H9 (cell line): Measurements from ENCODE around the gene FERMT2. TPM values are rescaled to one million over a fixed set of nuclear protein-coding genes. Genes with fewer than 3 reads are reported as not detected.

Source experiments
- DNase-seq: peaks from one replicate; pipeline ENCODE4 v3.0.0-alpha.2; 2017
- H2AFZ ChIP-seq: one replicate; pipeline ENCODE4 v1.6.1; 2013; ENCODE audit warnings: mild to moderate bottlenecking, low read length, control low read depth, moderate library complexity
- H2AK5ac ChIP-seq: 2 replicates; pipeline ENCODE4 v1.6.1; 2013; ENCODE audit warnings: low read length, control low read depth, mixed read lengths; ENCODE audit not compliant: insufficient read length
- H2BK120ac ChIP-seq: one replicate; pipeline ENCODE4 v1.6.1; 2013; ENCODE audit warnings: low read depth, mild to moderate bottlenecking, low read length, control low read depth, inconsistent platforms; ENCODE audit not compliant: poor library complexity, severe bottlenecking
- H2BK12ac ChIP-seq: 2 replicates; pipeline ENCODE4 v1.6.1; 2013; ENCODE audit warnings: low read length, control low read depth, mixed read lengths, low read depth; ENCODE audit not compliant: insufficient read length
- H2BK15ac ChIP-seq: 2 replicates; pipeline ENCODE4 v1.6.1; 2013; ENCODE audit warnings: low read depth, low read length, control low read depth
- H2BK20ac ChIP-seq: one replicate; pipeline ENCODE4 v1.6.1; 2013; ENCODE audit warnings: low read depth, mild to moderate bottlenecking, low read length, control low read depth, inconsistent platforms; ENCODE audit not compliant: poor library complexity, severe bottlenecking
- H2BK5ac ChIP-seq: 2 replicates; pipeline ENCODE4 v1.6.1; 2013; ENCODE audit warnings: low read length, control low read depth, mixed read lengths; ENCODE audit not compliant: insufficient read length
- H3K14ac ChIP-seq: 2 replicates; pipeline ENCODE4 v1.6.1; 2013; ENCODE audit warnings: low read length, control low read depth; ENCODE audit not compliant: insufficient read depth
- H3K18ac ChIP-seq: 2 replicates; pipeline ENCODE4 v1.6.1; 2013; ENCODE audit warnings: low read depth, mild to moderate bottlenecking, mixed read lengths, low read length, control low read depth; ENCODE audit not compliant: insufficient read length
- H3K23ac ChIP-seq: 2 replicates; pipeline ENCODE4 v1.6.1; 2013; ENCODE audit warnings: low read length, control low read depth, mixed read lengths, low read depth; ENCODE audit not compliant: insufficient read length
- H3K23me2 ChIP-seq: 2 replicates; pipeline ENCODE4 v1.6.1; 2013; ENCODE audit warnings: low read depth, mild to moderate bottlenecking, mixed read lengths, low read length, control low read depth; ENCODE audit not compliant: insufficient read length, poor library complexity, severe bottlenecking
- H3K27ac ChIP-seq: 2 replicates; pipeline ENCODE4 v1.5.1; 2013; ENCODE audit warnings: low read length, control low read depth, mixed read lengths, low read depth; ENCODE audit not compliant: insufficient read length
- H3K27me3 ChIP-seq: 2 replicates; pipeline ENCODE4 v1.6.1; 2013; ENCODE audit warnings: low read length, control low read depth, inconsistent platforms; ENCODE audit not compliant: insufficient read depth
- H3K4ac ChIP-seq: 2 replicates; pipeline ENCODE4 v1.6.1; 2013; ENCODE audit warnings: low read depth, mild to moderate bottlenecking, control low read depth, inconsistent platforms, low read length, moderate library complexity
- H3K4me1 ChIP-seq: 2 replicates; pipeline ENCODE4 v1.6.1; 2013; ENCODE audit warnings: low read length, control low read depth, inconsistent platforms; ENCODE audit not compliant: insufficient read depth
- H3K4me2 ChIP-seq: 2 replicates; pipeline ENCODE4 v1.6.1; 2013; ENCODE audit warnings: low read length, control low read depth, mixed read lengths; ENCODE audit not compliant: insufficient read length, insufficient read depth
- H3K56ac ChIP-seq: 2 replicates; pipeline ENCODE4 v1.6.1; 2013; ENCODE audit warnings: low read depth, mild to moderate bottlenecking, mixed read lengths, low read length, control low read depth; ENCODE audit not compliant: insufficient read length
- H3K79me1 ChIP-seq: 2 replicates; pipeline ENCODE4 v1.6.1; 2013; ENCODE audit warnings: low read depth, mild to moderate bottlenecking, moderate library complexity, low read length, control low read depth, inconsistent platforms; ENCODE audit not compliant: insufficient read depth, poor library complexity, severe bottlenecking
- H3K79me2 ChIP-seq: 2 replicates; pipeline ENCODE4 v1.6.1; 2013; ENCODE audit warnings: low read length, control low read depth, inconsistent platforms; ENCODE audit not compliant: insufficient read depth
- H3K9ac ChIP-seq: 2 replicates; pipeline ENCODE4 v1.6.1; 2013; ENCODE audit warnings: low read length, control low read depth, mixed read lengths; ENCODE audit not compliant: insufficient read length; ENCODE audit errors: extremely low read depth
- H3K9me3 ChIP-seq: one replicate; pipeline ENCODE4 v1.6.1; 2013; ENCODE audit warnings: low read depth, low read length, inconsistent platforms; ENCODE audit not compliant: control insufficient read depth
- H3T11ph ChIP-seq: one replicate; pipeline ENCODE4 v1.6.1; 2013; ENCODE audit warnings: mild to moderate bottlenecking, low read length, control low read depth, inconsistent platforms
- H4K20me1 ChIP-seq: one replicate; pipeline ENCODE4 v1.6.1; 2013; ENCODE audit not compliant: control insufficient read depth, insufficient read length, insufficient read depth
- H4K5ac ChIP-seq: 2 replicates; pipeline ENCODE4 v1.6.1; 2013; ENCODE audit warnings: low read depth, mild to moderate bottlenecking, mixed read lengths, low read length, control low read depth; ENCODE audit not compliant: insufficient read length
- H4K8ac ChIP-seq: replicated peaks from 2 replicates; pipeline ENCODE4 v1.6.1; 2013; ENCODE audit warnings: low read length, control low read depth, mixed read lengths, low read depth; ENCODE audit not compliant: insufficient read length
- H4K91ac ChIP-seq: 2 replicates; pipeline ENCODE4 v1.6.1; 2013; ENCODE audit warnings: low read depth, mild to moderate bottlenecking, moderate library complexity, mixed read lengths, low read length, control low read depth; ENCODE audit not compliant: insufficient read length
- H3K27ac Mint-ChIP-seq, 3 experiments: 2 replicates in 2 of 3; 3 replicates in 1 of 3; pipeline ENCODE4 v1.8.0; 2020 to 2021; ENCODE audit warnings: mixed read lengths in 3 of 3, mild to moderate bottlenecking in 1 of 3, moderate library complexity in 1 of 3
- H3K27me3 Mint-ChIP-seq: 2 replicates; pipeline ENCODE4 v1.8.0; 2021; ENCODE audit warnings: low read depth, mild to moderate bottlenecking, moderate library complexity, mixed read lengths
- H3K36me3 Mint-ChIP-seq, 3 experiments: 2 replicates in 2 of 3; 3 replicates in 1 of 3; pipeline ENCODE4 v1.8.0; 2020 to 2021; ENCODE audit warnings: low read depth in 3 of 3, mixed read lengths in 3 of 3; ENCODE audit not compliant: insufficient read depth in 1 of 3
- H3K4me1 Mint-ChIP-seq, 2 experiments: 2 replicates each; pipeline ENCODE4 v1.8.0; 2020; ENCODE audit warnings: mixed read lengths in 2 of 2
- H3K4me3 Mint-ChIP-seq, 2 experiments: 2 replicates in 1 of 2; 3 replicates in 1 of 2; pipeline ENCODE4 v1.8.0; 2020 to 2021; ENCODE audit warnings: mild to moderate bottlenecking in 2 of 2, mixed read lengths in 2 of 2, moderate library complexity in 1 of 2
- H3K9me3 Mint-ChIP-seq, 2 experiments: 2 replicates in 1 of 2; 3 replicates in 1 of 2; pipeline ENCODE4 v1.8.0; 2020; ENCODE audit warnings: mild to moderate bottlenecking in 2 of 2, mixed read lengths in 2 of 2, moderate library complexity in 1 of 2
- WGBS: extraction: QIAGEN DNeasy Blood & Tissue Kit; methylation state at CpG from one replicate; pipeline ENCODE4 v1.1.7; 2013; ENCODE audit warnings: missing lambda C conversion rate, low lambda C conversion rate, mixed read lengths; ENCODE audit not compliant: insufficient read length; ENCODE audit errors: extremely low coverage; 5-methylcytosine and 5-hydroxymethylcytosine counted together
- total RNA-seq: library from RNA; stranded (reverse); gene quantifications from 2 replicates; pipeline ENCODE4 v1.2.1, GENCODE V29; 2021
- TF ChIP-seq, protein P1 (sequence below): fragments of 200-600 bp; sonication (generic); conservative IDR thresholded peaks from 3 replicates; pipeline ENCODE4 v1.8.0; 2021; ENCODE audit warnings: antibody characterized with exemption, mild to moderate bottlenecking

Gene FERMT2
- total RNA-seq, 1 experiment from 2014 or later = 128 TPM

DNA sequence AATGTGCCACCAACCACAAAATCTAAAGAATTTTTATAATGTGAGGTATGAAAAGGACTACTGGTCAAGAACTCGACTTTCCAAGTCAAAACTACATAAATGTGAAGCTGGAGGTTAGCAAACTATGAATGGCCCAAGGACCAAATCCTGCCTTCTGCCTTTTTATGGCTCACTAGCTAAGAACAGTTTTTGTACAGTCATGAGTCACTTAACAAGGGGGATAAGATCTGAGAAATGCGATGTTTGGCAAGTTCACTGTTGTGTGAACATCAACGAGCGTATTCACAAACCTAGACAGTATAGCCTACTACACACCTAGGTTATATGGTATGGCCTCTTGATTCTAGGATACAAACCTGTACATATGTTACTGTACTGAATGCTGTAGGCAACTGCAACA lies 28.2 kb downstream of the FERMT2 start:
- Histone ChIP-seq H3K9ac (no peak overlapping the region), H2BK12ac (no peak overlapping the region), H4K20me1 (no peaks in the 10 kb centered on the region), H3K23me2 (no peaks in the 10 kb centered on the region), H2BK15ac (no peak overlapping the region), H3K14ac (no peak overlapping the region), H3K18ac (no peak overlapping the region), H2BK5ac (no peak overlapping the region), H3K4me1 (peaks cover 7% of the 10 kb centered on the region; the same call in 1 of the 2 replicates), H4K91ac (no peak overlapping the region), H2BK120ac (no peak overlapping the region), H3K79me2 (peaks cover 17% of the 10 kb centered on the region; the same call in 1 of the 2 replicates), H2BK20ac (no peak overlapping the region), H4K8ac (no peak overlapping the region), H3K79me1 (peaks cover 2% of the 10 kb centered on the region), H3K56ac (no peak overlapping the region), H4K5ac (no peak overlapping the region), H3K27me3 (no peaks in the 10 kb centered on the region), H2AK5ac (no peak overlapping the region), H2AFZ (no peak overlapping the region), H3K4ac (no peak overlapping the region), H3K23ac (no peak overlapping the region), H3K4me2 (no peak overlapping the region), H3K27ac (no peak overlapping the region), H3T11ph (no peak overlapping the region), H3K9me3 (no peaks in the 10 kb centered on the region)
- Mint-ChIP-seq H3K4me1 (peaks cover 41 to 43% of the 10 kb centered on the region in 2 experiments), H3K27me3 (no peaks in the 10 kb centered on the region), H3K36me3 (peaks cover 0 to 5% (median 4%) of the 10 kb centered on the region in 3 experiments; a peak in 4 of 7 replicates), H3K27ac (no peak overlapping the region), H3K4me3 (no peak overlapping the region), H3K9me3 (no peaks in the 10 kb centered on the region)
- no peak for DNase-seq
- TF ChIP-seq, protein P1, sequence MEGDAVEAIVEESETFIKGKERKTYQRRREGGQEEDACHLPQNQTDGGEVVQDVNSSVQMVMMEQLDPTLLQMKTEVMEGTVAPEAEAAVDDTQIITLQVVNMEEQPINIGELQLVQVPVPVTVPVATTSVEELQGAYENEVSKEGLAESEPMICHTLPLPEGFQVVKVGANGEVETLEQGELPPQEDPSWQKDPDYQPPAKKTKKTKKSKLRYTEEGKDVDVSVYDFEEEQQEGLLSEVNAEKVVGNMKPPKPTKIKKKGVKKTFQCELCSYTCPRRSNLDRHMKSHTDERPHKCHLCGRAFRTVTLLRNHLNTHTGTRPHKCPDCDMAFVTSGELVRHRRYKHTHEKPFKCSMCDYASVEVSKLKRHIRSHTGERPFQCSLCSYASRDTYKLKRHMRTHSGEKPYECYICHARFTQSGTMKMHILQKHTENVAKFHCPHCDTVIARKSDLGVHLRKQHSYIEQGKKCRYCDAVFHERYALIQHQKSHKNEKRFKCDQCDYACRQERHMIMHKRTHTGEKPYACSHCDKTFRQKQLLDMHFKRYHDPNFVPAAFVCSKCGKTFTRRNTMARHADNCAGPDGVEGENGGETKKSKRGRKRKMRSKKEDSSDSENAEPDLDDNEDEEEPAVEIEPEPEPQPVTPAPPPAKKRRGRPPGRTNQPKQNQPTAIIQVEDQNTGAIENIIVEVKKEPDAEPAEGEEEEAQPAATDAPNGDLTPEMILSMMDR = no peak
- WGBS = no CpG with 5 or more reads among the region's 4 CpGs
